HEK293 (cell line): ENCODE data around the gene PRPF40B.

ENCODE experiments used
- CTCF ChIA-PET: fragments of 350-600 bp; formaldehyde crosslinking; extraction: SDS; loops from one replicate; lab custom pipeline; 2021; ENCODE audit warnings: antibody characterized with exemption; lab: Yijun Ruan, JAX
- POLR2A ChIA-PET: fragments of 300-600 bp; formaldehyde crosslinking; extraction: SDS; loops from one replicate; lab custom pipeline; 2020; ENCODE audit warnings: antibody characterized with exemption, inconsistent platforms; lab: Yijun Ruan, JAX
- H3K27ac ChIP-seq: fragments of 200-500 bp; sonication (Bioruptor generic); 2 replicates; pipeline ENCODE4 v1.5.1; 2014; ENCODE audit warnings: low read depth, low read length, control low read depth, inconsistent platforms; ENCODE audit errors: extremely low read depth
- H3K36me3 ChIP-seq, 2 experiments: fragments of 200-500 bp in 1 of 2; sonication (Bioruptor generic) in 1 of 2; 1 replicate in 1 of 2; 2 replicates in 1 of 2; pipeline ENCODE4 v1.5.1; 2014 to 2017; ENCODE audit warnings: inconsistent platforms in 2 of 2, low read length in 2 of 2; ENCODE audit not compliant: control insufficient read depth in 2 of 2, insufficient read depth in 1 of 2
- H3K4me1 ChIP-seq: fragments of 200-500 bp; sonication (Bioruptor generic); 2 replicates; pipeline ENCODE4 v1.5.1; 2014; ENCODE audit warnings: mild to moderate bottlenecking, low read length, inconsistent platforms; ENCODE audit not compliant: control insufficient read depth, insufficient read depth
- H3K4me3 ChIP-seq: 2 replicates; pipeline ENCODE4 v1.5.1; 2011; ENCODE audit warnings: low read depth, mild to moderate bottlenecking, control low read depth, low read length, moderate library complexity
- H3K9me3 ChIP-seq: fragments of 200-500 bp; sonication (Bioruptor generic); 2 replicates; pipeline ENCODE4 v1.5.1; 2014; ENCODE audit warnings: low read depth, low read length, inconsistent platforms; ENCODE audit not compliant: control insufficient read depth, insufficient read depth
- BCL11A ChIP-seq: fragments of 450-650 bp; formaldehyde crosslinking; IDR thresholded peaks from 2 replicates; pipeline ENCODE4 v1.5.1; 2016; ENCODE audit warnings: low read depth, missing biosample characterization, missing genetic modification characterization
- HOXD13 ChIP-seq: sonication (generic); formaldehyde crosslinking; IDR thresholded peaks from 2 replicates; pipeline ENCODE4 v1.8.0; 2022; ENCODE audit warnings: missing genetic modification reagents, borderline replicate concordance
- INSM2 ChIP-seq: fragments of 450-650 bp; formaldehyde crosslinking; IDR thresholded peaks from 2 replicates; pipeline ENCODE4 v1.5.1; 2016; ENCODE audit warnings: missing biosample characterization, missing genetic modification characterization
- KLF1 ChIP-seq: fragments of 450-650 bp; formaldehyde crosslinking; IDR thresholded peaks from 2 replicates; pipeline ENCODE4 v1.5.1; 2016; ENCODE audit warnings: missing biosample characterization, missing genetic modification characterization
- OVOL3 ChIP-seq: fragments of 450-650 bp; formaldehyde crosslinking; IDR thresholded peaks from 2 replicates; pipeline ENCODE4 v1.5.1; 2016; ENCODE audit warnings: missing biosample characterization, missing genetic modification characterization
- SALL2 ChIP-seq: fragments of 450-650 bp; formaldehyde crosslinking; IDR thresholded peaks from 2 replicates; pipeline ENCODE4 v1.5.0; 2017; ENCODE audit warnings: missing biosample characterization, mild to moderate bottlenecking, missing genetic modification characterization, borderline replicate concordance
- SETDB1 ChIP-seq: IDR thresholded peaks from one replicate; pipeline ENCODE4 v1.6.1; 2017; ENCODE audit warnings: mild to moderate bottlenecking, low read length, moderate library complexity, mixed read lengths; ENCODE audit not compliant: insufficient read length
- ZIC2 ChIP-seq: fragments of 450-650 bp; formaldehyde crosslinking; IDR thresholded peaks from 2 replicates; pipeline ENCODE4 v1.5.1; 2016; ENCODE audit warnings: missing biosample characterization, missing genetic modification characterization
- ZNF132 ChIP-seq: fragments of 450-650 bp; formaldehyde crosslinking; IDR thresholded peaks from 2 replicates; pipeline ENCODE4 v1.5.1; 2017; ENCODE audit warnings: missing biosample characterization, missing genetic modification characterization, borderline replicate concordance
- ZNF175 ChIP-seq: fragments of 450-650 bp; formaldehyde crosslinking; IDR thresholded peaks from 2 replicates; pipeline ENCODE4 v1.5.1; 2016; ENCODE audit warnings: missing biosample characterization, missing genetic modification characterization
- ZNF223 ChIP-seq: fragments of 450-650 bp; formaldehyde crosslinking; IDR thresholded peaks from 2 replicates; pipeline ENCODE4 v1.5.1; 2016; ENCODE audit warnings: missing biosample characterization, missing genetic modification characterization
- ZNF302 ChIP-seq: fragments of 450-650 bp; formaldehyde crosslinking; IDR thresholded peaks from 2 replicates; pipeline ENCODE4 v1.5.1; 2016; ENCODE audit warnings: missing biosample characterization, missing genetic modification characterization, low read depth
- ZNF514 ChIP-seq: fragments of 450-650 bp; formaldehyde crosslinking; IDR thresholded peaks from 2 replicates; pipeline ENCODE4 v1.5.1; 2016; ENCODE audit warnings: missing biosample characterization, missing genetic modification characterization
- ZNF529 ChIP-seq: fragments of 450-650 bp; formaldehyde crosslinking; IDR thresholded peaks from 2 replicates; pipeline ENCODE4 v1.5.1; 2017; ENCODE audit warnings: missing genetic modification characterization, missing biosample characterization; ENCODE audit not compliant: insufficient replicate concordance
- ZNF558 ChIP-seq: fragments of 450-650 bp; formaldehyde crosslinking; IDR thresholded peaks from 2 replicates; pipeline ENCODE4 v1.5.1; 2016; ENCODE audit warnings: missing biosample characterization, missing genetic modification characterization
- ZNF610 ChIP-seq: fragments of 450-650 bp; formaldehyde crosslinking; IDR thresholded peaks from 2 replicates; pipeline ENCODE4 v1.5.1; 2016; ENCODE audit warnings: missing biosample characterization, missing genetic modification characterization, borderline replicate concordance
- ZNF645 ChIP-seq: fragments of 450-650 bp; formaldehyde crosslinking; IDR thresholded peaks from 2 replicates; pipeline ENCODE4; 2016; ENCODE audit warnings: missing biosample characterization, missing genetic modification characterization
- ZNF654 ChIP-seq: fragments of 450-650 bp; formaldehyde crosslinking; IDR thresholded peaks from 2 replicates; pipeline ENCODE4 v1.5.1; 2016; ENCODE audit warnings: low read depth, missing biosample characterization, missing genetic modification characterization
- ZNF658 ChIP-seq: fragments of 450-650 bp; formaldehyde crosslinking; IDR thresholded peaks from 2 replicates; pipeline ENCODE4; 2016; ENCODE audit warnings: missing biosample characterization, missing genetic modification characterization
- ZNF692 ChIP-seq: fragments of 450-650 bp; formaldehyde crosslinking; IDR thresholded peaks from 2 replicates; pipeline ENCODE4 v1.5.1; 2016; ENCODE audit warnings: missing biosample characterization, missing genetic modification characterization
- ZNF701 ChIP-seq: fragments of 450-650 bp; formaldehyde crosslinking; IDR thresholded peaks from 2 replicates; pipeline ENCODE4 v1.5.1; 2016; ENCODE audit warnings: missing biosample characterization, missing genetic modification characterization
- ZNF768 ChIP-seq: fragments of 450-650 bp; formaldehyde crosslinking; IDR thresholded peaks from 2 replicates; pipeline ENCODE4 v1.5.1; 2018; ENCODE audit warnings: missing biosample characterization, mild to moderate bottlenecking, missing genetic modification characterization
- ZNF777 ChIP-seq: fragments of 450-650 bp; formaldehyde crosslinking; IDR thresholded peaks from 2 replicates; pipeline ENCODE4 v1.5.1; 2017; ENCODE audit warnings: missing biosample characterization, missing genetic modification characterization, borderline replicate concordance
- ZNF785 ChIP-seq: fragments of 450-650 bp; formaldehyde crosslinking; IDR thresholded peaks from 2 replicates; pipeline ENCODE4 v1.5.1; 2016; ENCODE audit warnings: missing biosample characterization, missing genetic modification characterization
- ZXDB ChIP-seq: fragments of 450-650 bp; formaldehyde crosslinking; IDR thresholded peaks from 2 replicates; pipeline ENCODE4 v1.5.1; 2016; ENCODE audit warnings: missing biosample characterization, missing genetic modification characterization

Gene PRPF40B

GRCh38 chr12:49642370-49642802 is 19.0 kb downstream of the PRPF40B start (continued):
- TF ChIP-seq ZNF302 (tag by site-specific recombination), result no peak

GRCh38 chr12:49643135-49643534 is 19.8 kb downstream of the PRPF40B start:
- Histone ChIP-seq H3K27ac (no peak overlapping the region), H3K4me3 (no peak overlapping the region)
- CTCF ChIA-PET, result interaction anchor here (0.7 to 8.4 kb wide), 14 partner anchors 8 to 1763 kb away, joined by 3 to 72 read pairs (median 6); partner anchors contain the start of gene FMNL3
- TF ChIP-seq BCL11A, result no peak
- TF ChIP-seq OVOL3 (tag by site-specific recombination), result no peak
- TF ChIP-seq ZNF175 (tag by site-specific recombination), result no peak
- no peak for TF ChIP-seq INSM2
- TF ChIP-seq ZNF692, result no peak
- TF ChIP-seq ZIC2, result no peak
- no peak for TF ChIP-seq ZNF645
- TF ChIP-seq ZNF610 (tag by site-specific recombination), result no peak
- TF ChIP-seq ZNF132 (tag by site-specific recombination), result no peak
- no peak for TF ChIP-seq ZNF514 (tag by site-specific recombination)
- TF ChIP-seq ZNF654 (tag by site-specific recombination), result no peak
- TF ChIP-seq SALL2, result no peak
- TF ChIP-seq ZNF223, result no peak
- no peak for TF ChIP-seq ZNF529 (tag by site-specific recombination)
- TF ChIP-seq ZNF785, result no peak
- TF ChIP-seq KLF1 (tag by site-specific recombination), result no peak
- no peak for TF ChIP-seq ZNF777 (tag by site-specific recombination)
- TF ChIP-seq SETDB1, result no peak
- TF ChIP-seq ZNF768 (tag by site-specific recombination), result no peak
- TF ChIP-seq, all 188 proteins: peak for 0
- H3K4me1 ChIP-seq, result no peaks in the 10 kb centered on the region
- H3K9me3 ChIP-seq, result no peaks in the 10 kb centered on the region
- H3K36me3 ChIP-seq, result peaks cover 4 to 54% of the 10 kb centered on the region in 2 experiments; a peak in 1 of 3 replicates
- POLR2A ChIA-PET, result interaction anchor here (0.6 kb wide), 1 partner anchor 116 kb away, joined by 5 read pairs; no protein-coding TSS in a partner anchor

- no peak for TF ChIP-seq ZXDB (tag by site-specific recombination)
- no peak for TF ChIP-seq ZNF701
- no peak for TF ChIP-seq ZNF658 (tag by site-specific recombination)
- TF ChIP-seq HOXD13, result no peak
- TF ChIP-seq ZNF558, result no peak
- no peak for TF ChIP-seq ZNF654 (tag by site-specific recombination)
- TF ChIP-seq ZNF692, result no peak
- TF ChIP-seq, all 188 proteins: peak for 0
- Histone ChIP-seq H3K4me1 (no peaks in the 10 kb centered on the region), H3K9me3 (no peaks in the 10 kb centered on the region), H3K36me3 (peaks cover 4 to 64% of the 10 kb centered on the region in 2 experiments; a peak in 1 of 3 replicates), H3K27ac (no peak overlapping the region), H3K4me3 (no peak overlapping the region)
- CTCF ChIA-PET, result interaction anchor here (0.6 to 8.4 kb wide), 23 partner anchors 9 to 661 kb away, joined by 3 to 72 read pairs (median 4); partner anchors contain the start of gene FMNL3
- POLR2A ChIA-PET, result interaction anchor here (0.6 kb wide), 1 partner anchor 115 kb away, joined by 5 read pairs; no protein-coding TSS in a partner anchor
These were observed 20.7 kb downstream of the PRPF40B start for GRCh38 chr12:49643961-49644619.
